ENCODE measurements around the gene RNF182.
"Not testable (repeated sequence)": the region's sequence is repeated elsewhere in the genome, so short reads cannot be mapped to it uniquely, and the experiment has no call there.

RNF182 gene

GRCh38 chr6:13918686-13919250, 6.0 kb upstream of the RNF182 start:
- DNase-seq = no peak

GRCh38 chr6:13919861-13920260, 4.9 kb upstream of the RNF182 start:
- DNase-seq = no peak

GRCh38 chr6:13920552-13920951, 4.2 kb upstream of the RNF182 start:
- DNase-seq = no peak

DNA sequence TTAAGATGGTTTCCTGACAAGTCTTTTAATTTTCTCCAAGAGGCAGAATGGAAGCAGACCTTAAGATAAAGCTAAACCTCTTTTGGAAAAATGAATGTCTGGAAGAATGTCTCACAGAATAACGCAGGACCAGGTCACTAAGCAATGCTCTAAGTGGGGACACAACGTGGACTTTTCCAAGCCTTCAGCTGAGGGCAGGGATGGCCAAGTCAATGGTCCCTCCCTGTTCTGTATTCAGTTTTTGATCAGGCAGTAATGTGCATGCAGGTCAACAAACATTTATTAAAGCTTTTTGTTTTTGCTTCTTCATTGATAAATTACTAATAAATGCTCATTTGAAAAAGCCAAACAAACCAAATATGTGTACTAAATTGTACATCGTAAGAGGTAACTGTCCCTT, 2.0 kb upstream of the RNF182 start:
- DNase-seq = no peak

GRCh38 chr6:13923527-13924145, 1.1 kb upstream of the RNF182 start:
- no peak for DNase-seq

GRCh38 chr6:13924146-13924948, 405 bp upstream of the RNF182 start:
- no peak for DNase-seq

DNA sequence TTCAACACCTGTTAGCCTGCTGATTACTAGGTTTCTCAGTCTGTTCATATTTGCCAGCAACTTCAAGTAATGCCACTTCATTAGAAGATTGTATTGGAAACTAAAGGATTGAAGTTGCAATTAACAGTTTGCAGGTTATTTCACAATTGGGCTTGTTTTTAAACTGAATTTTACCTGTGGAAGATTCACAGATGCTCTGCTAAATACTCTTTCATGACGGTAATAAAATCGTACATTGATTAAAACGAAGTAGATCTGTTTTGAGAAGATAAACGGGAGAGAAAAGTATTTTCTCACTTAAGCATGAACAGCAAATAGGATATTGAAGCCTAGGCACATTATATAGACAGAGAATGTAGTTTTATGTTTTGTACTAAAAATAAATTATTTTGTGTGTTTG, 1.6 kb downstream of the RNF182 start:
- no peak for DNase-seq

GRCh38 chr6:13927203-13927602, 2.5 kb downstream of the RNF182 start:
- DNase-seq = no peak

GRCh38 chr6:13929196-13929595, 4.4 kb downstream of the RNF182 start:
- no peak for DNase-seq

DNA sequence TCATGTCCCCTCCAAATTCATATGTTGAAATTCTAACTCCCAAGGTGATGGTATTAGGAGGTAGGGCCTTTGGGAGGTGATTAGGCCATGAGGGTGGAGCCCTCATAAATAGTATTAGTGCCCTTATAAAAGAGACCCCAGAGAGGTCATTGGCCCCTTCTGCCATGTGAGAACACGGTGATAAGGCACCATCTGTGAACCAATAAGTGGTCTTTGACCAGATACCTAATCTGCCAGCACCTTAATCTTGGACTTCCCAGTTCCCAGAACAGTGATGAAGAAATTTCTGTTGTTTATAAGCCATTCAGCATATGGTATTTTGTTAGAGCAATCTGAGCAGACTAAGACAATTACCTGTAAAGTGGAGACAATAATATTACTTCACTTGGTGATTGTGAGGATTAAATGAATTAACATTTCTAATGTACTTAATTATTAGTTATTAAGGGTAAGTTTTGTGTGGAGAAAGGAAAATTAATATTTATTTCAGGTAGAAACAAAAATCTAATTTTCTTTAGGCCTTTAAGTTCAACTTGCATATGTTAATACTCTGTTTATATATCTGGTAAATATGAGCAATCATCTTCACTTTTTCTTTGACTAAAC, 7.1 kb downstream of the RNF182 start:
- DNase-seq = no peak

GRCh38 chr6:13932785-13933184, 8.0 kb downstream of the RNF182 start:
- DNase-seq = no peak

- no peak for DNase-seq
These were observed 10.0 kb downstream of the RNF182 start for GRCh38 chr6:13934721-13935120.

GRCh38 chr6:13935190-13935880, 10.6 kb downstream of the RNF182 start:
- DNase-seq = no peak

GRCh38 chr6:13935881-13936261, 11.1 kb downstream of the RNF182 start:
- DNase-seq = not testable (repeated sequence)

GRCh38 chr6:13941902-13942301, 17.1 kb downstream of the RNF182 start:
- no peak for DNase-seq

DNA sequence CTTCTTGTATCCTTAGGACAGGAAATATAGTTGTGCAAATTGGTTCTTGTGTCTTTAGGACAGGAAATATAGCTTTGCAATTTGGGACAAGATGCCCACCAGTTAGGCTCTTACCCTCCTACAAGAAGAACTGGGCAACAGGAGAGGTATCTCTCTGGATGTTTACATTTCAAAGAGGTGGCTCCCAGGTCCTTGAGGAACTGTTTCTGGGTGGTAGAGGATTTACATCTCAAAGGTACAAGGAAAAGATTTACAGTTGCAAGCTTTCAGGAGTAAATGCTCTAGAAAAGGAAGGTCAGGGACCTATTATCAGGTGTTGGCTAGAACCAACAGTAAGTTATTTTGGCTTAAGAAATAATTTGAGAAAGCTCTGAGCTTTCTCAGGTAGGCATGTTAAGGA, 19.2 kb downstream of the RNF182 start:
- DNase-seq = no peak

GRCh38 chr6:13946506-13946905, 21.8 kb downstream of the RNF182 start:
- no peak for DNase-seq

GRCh38 chr6:13947611-13948178, 22.9 kb downstream of the RNF182 start:
- DNase-seq = no peak

GRCh38 chr6:13952101-13952500, 27.3 kb downstream of the RNF182 start:
- DNase-seq = no peak

DNA sequence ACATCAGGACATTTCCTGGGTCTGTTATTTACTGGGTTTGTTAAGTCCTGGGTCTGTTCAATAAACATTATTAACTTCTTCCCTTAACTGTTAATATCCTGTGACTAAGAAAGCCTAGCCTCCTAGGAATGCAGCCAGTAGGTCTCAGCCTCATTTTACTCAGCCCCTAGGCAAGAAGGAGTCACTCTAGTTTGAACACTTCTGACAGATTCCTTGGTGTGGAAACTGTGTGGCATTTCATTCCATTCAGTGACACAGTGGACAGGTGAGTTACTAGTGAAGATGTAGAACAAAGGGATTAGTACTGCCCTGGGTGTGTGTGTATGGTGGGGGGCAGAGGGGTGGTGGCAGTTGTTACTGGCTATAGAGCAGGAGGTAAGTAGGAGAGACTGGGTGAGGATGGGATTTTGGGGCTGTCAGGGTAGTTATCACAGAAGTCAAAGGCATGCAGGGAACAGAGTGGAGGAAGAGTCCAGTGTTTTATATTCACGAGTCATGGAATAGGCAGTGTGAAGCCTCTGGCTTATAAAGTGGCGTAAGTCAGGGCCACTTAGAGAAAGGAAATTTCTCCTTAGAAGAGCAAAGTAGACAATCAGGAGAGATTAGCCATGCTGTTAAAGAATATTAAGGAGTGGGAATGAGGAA, 28.4 kb downstream of the RNF182 start:
- no peak for DNase-seq

DNA sequence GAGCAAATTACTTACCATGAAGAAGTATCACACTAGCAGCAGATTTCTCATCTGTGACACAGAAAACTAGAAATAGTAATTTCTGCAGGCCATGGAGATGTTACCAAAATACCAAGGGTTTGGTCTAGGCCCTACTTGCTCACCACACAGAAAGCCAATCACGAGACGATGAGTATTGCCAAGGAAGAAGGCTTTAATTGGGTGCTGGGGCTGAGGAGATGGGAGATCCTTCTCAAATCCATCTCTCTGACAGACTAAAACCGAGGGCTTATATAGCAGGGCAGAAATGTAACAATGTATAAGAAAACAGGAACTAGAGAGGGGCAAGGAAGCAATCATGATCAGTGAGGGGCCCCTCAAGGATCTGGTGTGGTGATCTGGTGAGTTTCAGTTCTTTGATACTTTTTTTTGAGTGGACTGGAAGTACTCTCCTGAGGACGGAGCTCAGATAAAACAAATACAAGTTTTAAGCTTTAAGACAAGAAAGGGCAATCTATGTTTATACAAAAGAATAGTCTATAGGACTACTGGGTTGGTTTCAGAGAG, 40.9 kb downstream of the RNF182 start:
- DNase-seq = no peak

- no peak for DNase-seq
These were observed 46.6 kb downstream of the RNF182 start for GRCh38 chr6:13971303-13971702.
